ENCODE data around the gene UBR2. TPM values are rescaled to one million over a fixed set of nuclear protein-coding genes. Genes with fewer than 3 reads are reported as not detected.
"Not testable (repeated sequence)": the region's sequence is repeated elsewhere in the genome, so short reads cannot be mapped to it uniquely, and the experiment has no call there.

UBR2 gene
- total RNA-seq, 1 donor from 2014 or later, result 39.6 TPM

DNA sequence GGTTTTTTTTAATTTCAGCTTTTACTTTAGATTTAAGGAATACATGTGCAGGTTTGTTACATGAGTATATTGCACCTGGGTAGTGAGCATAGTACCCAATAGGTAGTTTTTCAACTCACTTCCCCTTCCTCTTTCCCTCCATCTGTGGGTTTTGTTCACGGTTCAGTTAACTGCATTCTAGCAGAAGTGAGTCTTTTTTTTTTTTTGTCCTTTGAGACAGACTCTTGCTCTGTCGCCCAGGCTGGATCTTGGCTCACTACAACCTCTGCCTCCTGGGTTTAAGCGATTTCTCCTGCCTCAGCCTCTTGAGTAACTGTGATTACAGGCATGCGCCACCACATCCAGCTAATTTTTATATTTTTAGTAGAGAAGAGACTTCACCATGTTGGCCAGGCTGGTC is 8.7 kb downstream of the UBR2 start:
- H3K27me3 ChIP-seq (ENCODE audit: low read depth), result no peaks in the 10 kb centered on the region
- ATAC-seq (no peak), DNase-seq (no peak)
- TF ChIP-seq, protein P1, sequence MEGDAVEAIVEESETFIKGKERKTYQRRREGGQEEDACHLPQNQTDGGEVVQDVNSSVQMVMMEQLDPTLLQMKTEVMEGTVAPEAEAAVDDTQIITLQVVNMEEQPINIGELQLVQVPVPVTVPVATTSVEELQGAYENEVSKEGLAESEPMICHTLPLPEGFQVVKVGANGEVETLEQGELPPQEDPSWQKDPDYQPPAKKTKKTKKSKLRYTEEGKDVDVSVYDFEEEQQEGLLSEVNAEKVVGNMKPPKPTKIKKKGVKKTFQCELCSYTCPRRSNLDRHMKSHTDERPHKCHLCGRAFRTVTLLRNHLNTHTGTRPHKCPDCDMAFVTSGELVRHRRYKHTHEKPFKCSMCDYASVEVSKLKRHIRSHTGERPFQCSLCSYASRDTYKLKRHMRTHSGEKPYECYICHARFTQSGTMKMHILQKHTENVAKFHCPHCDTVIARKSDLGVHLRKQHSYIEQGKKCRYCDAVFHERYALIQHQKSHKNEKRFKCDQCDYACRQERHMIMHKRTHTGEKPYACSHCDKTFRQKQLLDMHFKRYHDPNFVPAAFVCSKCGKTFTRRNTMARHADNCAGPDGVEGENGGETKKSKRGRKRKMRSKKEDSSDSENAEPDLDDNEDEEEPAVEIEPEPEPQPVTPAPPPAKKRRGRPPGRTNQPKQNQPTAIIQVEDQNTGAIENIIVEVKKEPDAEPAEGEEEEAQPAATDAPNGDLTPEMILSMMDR (IDR thresholded peaks at IDR 0.05), result no peak
- no peak overlapping the region for H3K27ac ChIP-seq
- H3K36me3 ChIP-seq, result peaks cover 34% of the 10 kb centered on the region
- H3K4me3 ChIP-seq, result no peak overlapping the region
- H3K4me1 ChIP-seq, result peaks cover 42% of the 10 kb centered on the region
- H3K9me3 ChIP-seq, result no peaks in the 10 kb centered on the region
- intact Hi-C loops (cut with DNase I), result no loop called here

DNA sequence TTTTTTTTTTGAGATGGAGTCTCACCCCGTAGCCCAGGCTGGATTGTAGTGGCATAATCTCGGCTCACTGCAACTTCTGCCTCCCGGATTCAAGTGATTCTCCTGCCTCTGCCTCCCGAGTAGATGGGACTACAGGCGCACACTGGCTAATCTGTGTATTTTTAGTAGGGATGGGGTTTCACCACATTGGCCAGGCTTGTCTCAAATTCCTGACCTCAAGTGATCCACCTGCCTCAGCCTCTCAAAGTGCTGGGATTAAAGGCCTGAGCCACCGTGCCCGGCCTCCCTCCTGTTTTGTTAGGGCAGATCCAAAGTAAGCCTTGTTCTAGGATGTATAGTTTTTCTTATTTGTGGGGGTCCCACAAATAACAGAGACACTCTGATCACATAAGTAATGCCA is 12.7 kb downstream of the UBR2 start:
- H3K27me3 ChIP-seq (ENCODE audit: low read depth); H3K4me3 ChIP-seq; DNase-seq; H3K4me1 ChIP-seq; intact Hi-C loops (cut with DNase I); H3K27ac ChIP-seq; ATAC-seq; H3K9me3 ChIP-seq: not testable (repeated sequence)
- H3K36me3 ChIP-seq, result peaks cover 59% of the 10 kb centered on the region

- peaks cover 37% of the 10 kb centered on the region for H3K36me3 ChIP-seq
- intact Hi-C loops (cut with DNase I), result no loop called here
- H3K4me1 ChIP-seq, result no peaks in the 10 kb centered on the region
- DNase-seq (no peak), ATAC-seq (no peak)
- no peak overlapping the region for H3K4me3 ChIP-seq
- TF ChIP-seq, protein P1 (IDR thresholded peaks at IDR 0.05), result no peak
- no peaks in the 10 kb centered on the region for H3K9me3 ChIP-seq
- H3K27ac ChIP-seq, result no peak overlapping the region
- no peaks in the 10 kb centered on the region for H3K27me3 ChIP-seq (ENCODE audit: low read depth)
These were observed 34.5 kb downstream of the UBR2 start for GRCh38 chr6:42598300-42598699.

DNA sequence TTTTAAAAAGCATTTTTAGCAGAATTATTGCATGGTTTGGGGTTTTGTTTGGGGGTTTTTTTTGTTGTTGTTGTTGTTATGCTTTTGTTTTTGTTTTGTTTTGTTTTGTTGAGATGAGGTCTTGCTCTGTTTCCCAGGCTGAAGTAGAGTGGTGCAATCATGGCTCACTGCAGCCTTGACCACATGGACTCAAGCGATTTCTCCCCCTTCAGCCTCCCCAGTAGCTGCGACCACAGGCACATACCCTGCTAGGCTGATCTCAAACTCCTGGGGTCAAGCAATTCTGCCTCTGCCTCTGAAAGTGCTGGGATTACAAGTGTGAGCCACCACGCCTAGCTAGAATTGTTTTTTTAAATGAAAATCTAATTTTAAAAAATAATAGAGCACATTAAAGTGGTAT is 35.7 kb downstream of the UBR2 start:
- Histone ChIP-seq H3K9me3 (no peaks in the 10 kb centered on the region), H3K27me3 (ENCODE audit: low read depth) (no peaks in the 10 kb centered on the region), H3K4me3 (no peak overlapping the region), H3K27ac (no peak overlapping the region), H3K36me3 (peaks cover 50% of the 10 kb centered on the region), H3K4me1 (no peaks in the 10 kb centered on the region)
- TF ChIP-seq, protein P1 (IDR thresholded peaks at IDR 0.05), result no peak
- DNase-seq (no peak), ATAC-seq (no peak)
- intact Hi-C loops (cut with DNase I), result no loop called here

DNA sequence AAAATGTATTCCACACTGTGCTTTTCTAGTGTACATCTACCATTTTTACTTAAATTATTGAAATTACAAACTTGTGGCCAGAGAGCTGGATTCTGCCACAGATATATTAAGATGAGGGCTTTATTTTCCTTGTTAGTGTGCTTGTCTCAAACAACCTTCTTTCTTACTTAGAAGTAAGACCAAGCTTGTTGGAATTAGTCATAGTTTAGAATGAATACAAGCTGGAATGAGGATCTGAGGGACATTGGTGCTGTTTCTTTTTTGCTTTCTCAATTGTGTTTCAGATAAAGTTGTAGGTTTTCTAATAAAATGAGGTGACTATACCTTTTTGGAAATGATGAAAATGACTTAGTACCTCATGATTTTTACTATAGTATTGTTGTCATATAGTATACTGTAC is 40.3 kb downstream of the UBR2 start:
- ATAC-seq (no peak), DNase-seq (no peak)
- intact Hi-C loops (cut with DNase I), result no loop called here
- TF ChIP-seq, protein P1 (IDR thresholded peaks at IDR 0.05), result no peak
- H3K36me3 ChIP-seq, result peaks cover 72% of the 10 kb centered on the region
- no peak overlapping the region for H3K27ac ChIP-seq
- no peaks in the 10 kb centered on the region for H3K9me3 ChIP-seq
- no peaks in the 10 kb centered on the region for H3K27me3 ChIP-seq (ENCODE audit: low read depth)
- no peak overlapping the region for H3K4me3 ChIP-seq
- H3K4me1 ChIP-seq, result no peaks in the 10 kb centered on the region

DNA sequence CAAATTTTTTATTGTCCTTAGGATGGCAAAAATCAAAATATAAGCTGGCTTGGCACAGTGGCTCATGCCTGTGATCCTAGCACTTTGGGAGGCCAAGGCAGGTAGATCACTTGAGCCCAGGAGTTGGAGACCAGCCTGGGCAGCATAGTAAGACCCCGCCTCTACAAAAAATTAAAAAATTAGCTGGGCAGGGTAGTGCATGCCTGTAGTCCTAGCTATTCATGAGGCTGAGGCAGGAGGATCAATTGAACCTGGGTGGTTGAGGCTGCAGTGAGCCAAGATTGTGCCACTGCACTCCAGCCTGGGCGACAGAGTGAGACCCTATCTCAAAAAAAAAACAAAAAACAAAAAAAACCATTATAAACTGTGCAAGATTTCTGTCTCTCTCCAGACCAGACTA is 40.9 kb downstream of the UBR2 start:
- H3K4me3 ChIP-seq; H3K27ac ChIP-seq; H3K9me3 ChIP-seq; DNase-seq; H3K27me3 ChIP-seq (ENCODE audit: low read depth); H3K4me1 ChIP-seq; intact Hi-C loops (cut with DNase I); ATAC-seq: not testable (repeated sequence)
- H3K36me3 ChIP-seq, result peaks cover 77% of the 10 kb centered on the region

DNA sequence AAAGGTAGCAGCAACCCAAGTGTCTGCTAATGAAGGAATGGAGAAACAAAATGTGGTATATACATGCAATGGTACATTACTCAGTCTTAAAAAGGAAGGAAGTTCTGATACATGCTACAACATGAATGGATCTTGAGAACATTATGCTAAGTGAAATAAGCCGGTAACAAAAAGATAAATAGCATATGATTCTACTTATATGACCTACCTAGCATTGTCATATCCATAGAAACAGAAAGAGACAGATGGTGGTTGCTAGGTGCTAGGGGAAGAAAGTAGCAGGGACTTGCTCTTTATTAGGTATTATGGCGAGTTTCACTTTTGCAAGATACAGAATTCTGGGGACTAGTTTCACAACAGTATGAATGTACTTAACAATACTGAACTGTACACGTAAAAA is 46.6 kb downstream of the UBR2 start:
- TF ChIP-seq, protein P1 (IDR thresholded peaks at IDR 0.05), result no peak
- peaks cover 93% of the 10 kb centered on the region for H3K36me3 ChIP-seq
- no peaks in the 10 kb centered on the region for H3K4me1 ChIP-seq
- H3K4me3 ChIP-seq, result no peak overlapping the region
- intact Hi-C loops (cut with DNase I), result no loop called here
- no peak for ATAC-seq
- H3K9me3 ChIP-seq, result no peaks in the 10 kb centered on the region
- H3K27ac ChIP-seq, result no peak overlapping the region
- no peak for DNase-seq
- H3K27me3 ChIP-seq (ENCODE audit: low read depth), result no peaks in the 10 kb centered on the region
